Measurements from ENCODE around the gene PRKCE. TPM values are rescaled to one million over a fixed set of nuclear protein-coding genes. Genes with fewer than 3 reads are reported as not detected.

The PRKCE gene
- total and polyA plus RNA-seq, 2 experiments from 2014 or later: 0.94 to 1.2 TPM

DNA sequence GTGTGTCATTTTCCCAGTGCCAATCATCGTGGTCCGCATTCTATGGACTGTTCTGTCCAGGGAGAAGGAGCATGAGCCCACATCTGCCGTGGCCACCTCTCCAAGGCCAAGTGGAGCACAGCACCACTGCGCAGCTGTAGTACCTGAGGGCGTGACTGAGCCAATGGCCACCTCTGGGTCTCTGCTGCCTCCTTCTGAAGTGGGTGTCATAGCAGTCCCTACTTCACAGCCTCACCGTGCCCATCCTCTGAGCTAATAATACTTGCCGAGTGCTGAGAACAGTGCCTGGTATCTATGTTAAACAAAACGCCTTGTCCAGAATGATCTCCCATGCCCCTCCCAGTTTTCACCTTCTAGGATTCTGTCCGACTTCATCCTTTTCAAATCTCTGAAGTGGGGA, 256.1 kb downstream of the PRKCE start (continued):
- TF ChIP-seq, protein P1, sequence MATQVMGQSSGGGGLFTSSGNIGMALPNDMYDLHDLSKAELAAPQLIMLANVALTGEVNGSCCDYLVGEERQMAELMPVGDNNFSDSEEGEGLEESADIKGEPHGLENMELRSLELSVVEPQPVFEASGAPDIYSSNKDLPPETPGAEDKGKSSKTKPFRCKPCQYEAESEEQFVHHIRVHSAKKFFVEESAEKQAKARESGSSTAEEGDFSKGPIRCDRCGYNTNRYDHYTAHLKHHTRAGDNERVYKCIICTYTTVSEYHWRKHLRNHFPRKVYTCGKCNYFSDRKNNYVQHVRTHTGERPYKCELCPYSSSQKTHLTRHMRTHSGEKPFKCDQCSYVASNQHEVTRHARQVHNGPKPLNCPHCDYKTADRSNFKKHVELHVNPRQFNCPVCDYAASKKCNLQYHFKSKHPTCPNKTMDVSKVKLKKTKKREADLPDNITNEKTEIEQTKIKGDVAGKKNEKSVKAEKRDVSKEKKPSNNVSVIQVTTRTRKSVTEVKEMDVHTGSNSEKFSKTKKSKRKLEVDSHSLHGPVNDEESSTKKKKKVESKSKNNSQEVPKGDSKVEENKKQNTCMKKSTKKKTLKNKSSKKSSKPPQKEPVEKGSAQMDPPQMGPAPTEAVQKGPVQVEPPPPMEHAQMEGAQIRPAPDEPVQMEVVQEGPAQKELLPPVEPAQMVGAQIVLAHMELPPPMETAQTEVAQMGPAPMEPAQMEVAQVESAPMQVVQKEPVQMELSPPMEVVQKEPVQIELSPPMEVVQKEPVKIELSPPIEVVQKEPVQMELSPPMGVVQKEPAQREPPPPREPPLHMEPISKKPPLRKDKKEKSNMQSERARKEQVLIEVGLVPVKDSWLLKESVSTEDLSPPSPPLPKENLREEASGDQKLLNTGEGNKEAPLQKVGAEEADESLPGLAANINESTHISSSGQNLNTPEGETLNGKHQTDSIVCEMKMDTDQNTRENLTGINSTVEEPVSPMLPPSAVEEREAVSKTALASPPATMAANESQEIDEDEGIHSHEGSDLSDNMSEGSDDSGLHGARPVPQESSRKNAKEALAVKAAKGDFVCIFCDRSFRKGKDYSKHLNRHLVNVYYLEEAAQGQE (IDR thresholded peaks at IDR 0.05; ENCODE audit: unreplicated experiment): no peak
- TF ChIP-seq ZNF114 (CRISPR knock-in tag; IDR thresholded peaks at IDR 0.05) (no peak), JUNB (IDR thresholded peaks at IDR 0.05; ENCODE audit: unreplicated experiment) (no peak), EZH2phosphoT487 (IDR thresholded peaks at IDR 0.05; ENCODE audit: unreplicated experiment) (no peak), CREB1 (CRISPR knock-in tag; IDR thresholded peaks at IDR 0.05; ENCODE audit: low read depth) (no peak), POLR2AphosphoS5 (IDR thresholded peaks at IDR 0.05; ENCODE audit: low read depth) (no peak)
- TF ChIP-seq, protein P2, sequence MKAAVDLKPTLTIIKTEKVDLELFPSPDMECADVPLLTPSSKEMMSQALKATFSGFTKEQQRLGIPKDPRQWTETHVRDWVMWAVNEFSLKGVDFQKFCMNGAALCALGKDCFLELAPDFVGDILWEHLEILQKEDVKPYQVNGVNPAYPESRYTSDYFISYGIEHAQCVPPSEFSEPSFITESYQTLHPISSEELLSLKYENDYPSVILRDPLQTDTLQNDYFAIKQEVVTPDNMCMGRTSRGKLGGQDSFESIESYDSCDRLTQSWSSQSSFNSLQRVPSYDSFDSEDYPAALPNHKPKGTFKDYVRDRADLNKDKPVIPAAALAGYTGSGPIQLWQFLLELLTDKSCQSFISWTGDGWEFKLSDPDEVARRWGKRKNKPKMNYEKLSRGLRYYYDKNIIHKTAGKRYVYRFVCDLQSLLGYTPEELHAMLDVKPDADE (IDR thresholded peaks at IDR 0.05): no peak

DNA sequence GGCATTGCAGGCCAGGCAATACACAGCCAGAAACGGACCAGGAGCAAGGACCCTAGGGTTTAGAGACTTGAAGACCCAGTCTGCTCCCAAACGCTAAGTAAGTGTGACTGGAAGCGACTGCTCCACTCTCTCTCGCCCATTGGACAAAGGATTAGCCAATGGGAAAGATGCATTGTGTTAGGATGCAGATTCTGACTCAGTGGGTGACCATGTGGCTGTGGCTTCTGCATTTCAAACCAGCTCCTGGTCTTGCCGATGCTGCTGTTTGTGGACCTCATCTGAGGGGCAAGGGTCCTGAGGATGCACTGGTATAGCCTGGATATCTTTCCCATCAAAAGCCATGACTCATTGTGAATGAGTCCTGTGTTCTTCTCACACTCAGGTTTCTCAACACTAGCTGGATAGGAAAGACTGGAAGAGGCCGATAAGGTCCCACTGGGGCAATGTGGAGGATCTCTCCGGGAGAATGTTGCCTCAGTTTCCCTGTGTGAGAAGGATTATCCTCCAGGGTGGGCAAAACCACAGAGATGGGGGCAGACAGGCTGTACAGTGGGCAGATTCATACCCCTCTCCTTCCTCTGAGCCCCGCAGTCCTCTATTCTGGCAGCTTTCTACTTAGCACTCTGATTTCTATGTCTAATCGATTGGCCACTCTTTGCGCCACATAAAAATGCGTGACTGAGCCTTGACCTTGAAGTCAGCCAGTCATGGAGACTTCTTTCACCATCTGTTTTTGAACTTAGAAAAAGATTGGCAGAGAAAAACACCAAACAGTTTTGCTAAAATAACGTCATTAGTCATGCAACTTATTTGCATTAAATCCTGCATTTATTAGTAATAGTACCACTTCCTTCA, 257.1 kb downstream of the PRKCE start:
- H3K9me2 ChIP-seq (ENCODE audit: insufficient read depth): no peaks in the 10 kb centered on the region
- H3K4me1 Mint-ChIP-seq: peaks cover 9% of the 10 kb centered on the region; the same call in 1 of the 3 replicates
- no peak for TF ChIP-seq NANOG (IDR thresholded peaks at IDR 0.05; ENCODE audit: borderline replicate concordance)
- TF ChIP-seq ZNF331 (CRISPR knock-in tag; IDR thresholded peaks at IDR 0.05; ENCODE audit: low read depth): no peak
- TF ChIP-seq, protein P3, sequence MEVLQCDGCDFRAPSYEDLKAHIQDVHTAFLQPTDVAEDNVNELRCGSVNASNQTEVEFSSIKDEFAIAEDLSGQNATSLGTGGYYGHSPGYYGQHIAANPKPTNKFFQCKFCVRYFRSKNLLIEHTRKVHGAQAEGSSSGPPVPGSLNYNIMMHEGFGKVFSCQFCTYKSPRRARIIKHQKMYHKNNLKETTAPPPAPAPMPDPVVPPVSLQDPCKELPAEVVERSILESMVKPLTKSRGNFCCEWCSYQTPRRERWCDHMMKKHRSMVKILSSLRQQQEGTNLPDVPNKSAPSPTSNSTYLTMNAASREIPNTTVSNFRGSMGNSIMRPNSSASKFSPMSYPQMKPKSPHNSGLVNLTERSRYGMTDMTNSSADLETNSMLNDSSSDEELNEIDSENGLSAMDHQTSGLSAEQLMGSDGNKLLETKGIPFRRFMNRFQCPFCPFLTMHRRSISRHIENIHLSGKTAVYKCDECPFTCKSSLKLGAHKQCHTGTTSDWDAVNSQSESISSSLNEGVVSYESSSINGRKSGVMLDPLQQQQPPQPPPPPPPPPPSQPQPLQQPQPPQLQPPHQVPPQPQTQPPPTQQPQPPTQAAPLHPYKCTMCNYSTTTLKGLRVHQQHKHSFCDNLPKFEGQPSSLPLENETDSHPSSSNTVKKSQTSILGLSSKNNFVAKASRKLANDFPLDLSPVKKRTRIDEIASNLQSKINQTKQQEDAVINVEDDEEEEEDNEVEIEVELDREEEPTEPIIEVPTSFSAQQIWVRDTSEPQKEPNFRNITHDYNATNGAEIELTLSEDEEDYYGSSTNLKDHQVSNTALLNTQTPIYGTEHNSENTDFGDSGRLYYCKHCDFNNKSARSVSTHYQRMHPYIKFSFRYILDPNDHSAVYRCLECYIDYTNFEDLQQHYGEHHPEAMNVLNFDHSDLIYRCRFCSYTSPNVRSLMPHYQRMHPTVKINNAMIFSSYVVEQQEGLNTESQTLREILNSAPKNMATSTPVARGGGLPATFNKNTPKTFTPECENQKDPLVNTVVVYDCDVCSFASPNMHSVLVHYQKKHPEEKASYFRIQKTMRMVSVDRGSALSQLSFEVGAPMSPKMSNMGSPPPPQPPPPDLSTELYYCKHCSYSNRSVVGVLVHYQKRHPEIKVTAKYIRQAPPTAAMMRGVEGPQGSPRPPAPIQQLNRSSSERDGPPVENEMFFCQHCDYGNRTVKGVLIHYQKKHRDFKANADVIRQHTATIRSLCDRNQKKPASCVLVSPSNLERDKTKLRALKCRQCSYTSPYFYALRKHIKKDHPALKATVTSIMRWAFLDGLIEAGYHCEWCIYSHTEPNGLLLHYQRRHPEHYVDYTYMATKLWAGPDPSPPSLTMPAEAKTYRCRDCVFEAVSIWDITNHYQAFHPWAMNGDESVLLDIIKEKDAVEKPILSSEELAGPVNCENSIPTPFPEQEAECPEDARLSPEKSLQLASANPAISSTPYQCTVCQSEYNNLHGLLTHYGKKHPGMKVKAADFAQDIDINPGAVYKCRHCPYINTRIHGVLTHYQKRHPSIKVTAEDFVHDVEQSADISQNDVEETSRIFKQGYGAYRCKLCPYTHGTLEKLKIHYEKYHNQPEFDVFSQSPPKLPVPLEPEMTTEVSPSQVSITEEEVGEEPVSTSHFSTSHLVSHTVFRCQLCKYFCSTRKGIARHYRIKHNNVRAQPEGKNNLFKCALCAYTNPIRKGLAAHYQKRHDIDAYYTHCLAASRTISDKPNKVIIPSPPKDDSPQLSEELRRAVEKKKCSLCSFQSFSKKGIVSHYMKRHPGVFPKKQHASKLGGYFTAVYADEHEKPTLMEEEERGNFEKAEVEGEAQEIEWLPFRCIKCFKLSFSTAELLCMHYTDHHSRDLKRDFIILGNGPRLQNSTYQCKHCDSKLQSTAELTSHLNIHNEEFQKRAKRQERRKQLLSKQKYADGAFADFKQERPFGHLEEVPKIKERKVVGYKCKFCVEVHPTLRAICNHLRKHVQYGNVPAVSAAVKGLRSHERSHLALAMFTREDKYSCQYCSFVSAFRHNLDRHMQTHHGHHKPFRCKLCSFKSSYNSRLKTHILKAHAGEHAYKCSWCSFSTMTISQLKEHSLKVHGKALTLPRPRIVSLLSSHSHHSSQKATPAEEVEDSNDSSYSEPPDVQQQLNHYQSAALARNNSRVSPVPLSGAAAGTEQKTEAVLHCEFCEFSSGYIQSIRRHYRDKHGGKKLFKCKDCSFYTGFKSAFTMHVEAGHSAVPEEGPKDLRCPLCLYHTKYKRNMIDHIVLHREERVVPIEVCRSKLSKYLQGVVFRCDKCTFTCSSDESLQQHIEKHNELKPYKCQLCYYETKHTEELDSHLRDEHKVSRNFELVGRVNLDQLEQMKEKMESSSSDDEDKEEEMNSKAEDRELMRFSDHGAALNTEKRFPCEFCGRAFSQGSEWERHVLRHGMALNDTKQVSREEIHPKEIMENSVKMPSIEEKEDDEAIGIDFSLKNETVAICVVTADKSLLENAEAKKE (CRISPR knock-in tag; IDR thresholded peaks at IDR 0.05): no peak
- TF ChIP-seq, protein P1 (IDR thresholded peaks at IDR 0.05; ENCODE audit: unreplicated experiment): no peak

More for the DNA sequence above, 257.1 kb downstream of the PRKCE start:
- Histone ChIP-seq H3K4me3 (no peak overlapping the region), H3K27ac (ENCODE audit: low read depth) (no peak overlapping the region), H3K36me3 (ENCODE audit: insufficient read depth) (no peaks in the 10 kb centered on the region), H4K20me1 (replicated peaks; ENCODE audit: insufficient read depth) (no peaks in the 10 kb centered on the region), H3K4me1 (ENCODE audit: insufficient read depth) (no peaks in the 10 kb centered on the region), H3F3A (replicated peaks; ENCODE audit: low read depth) (no peaks in the 10 kb centered on the region), H2AFZ (no peak overlapping the region), H3K4me2 (no peak overlapping the region), H3K79me2 (replicated peaks; ENCODE audit: insufficient read depth) (no peaks in the 10 kb centered on the region), H3K27me3 (ENCODE audit: insufficient read depth) (no peaks in the 10 kb centered on the region)
- H3K27ac Mint-ChIP-seq: no peak overlapping the region
- no peak overlapping the region for H3K4me3 Mint-ChIP-seq
- DNase-seq (ENCODE audit: low spot score) (no peak), ATAC-seq (no peak)
- peaks cover 7% of the 10 kb centered on the region for H3K27me3 Mint-ChIP-seq (ENCODE audit: insufficient read depth, low read depth, poor library complexity)
- no peaks in the 10 kb centered on the region for H3K9me3 Mint-ChIP-seq
- no peaks in the 10 kb centered on the region for H3K36me3 Mint-ChIP-seq (ENCODE audit: low read depth)
